HG02678 (cell line): ENCODE measurements around the gene LGI2.

Source experiments
- ATAC-seq: cut with Tn5 transposase; IDR thresholded peaks from one replicate; pipeline ENCODE4 v1.9.1; 2021; ENCODE audit warnings: mild to moderate bottlenecking, moderate library complexity; ENCODE audit not compliant: unreplicated experiment

The LGI2 gene

DNA sequence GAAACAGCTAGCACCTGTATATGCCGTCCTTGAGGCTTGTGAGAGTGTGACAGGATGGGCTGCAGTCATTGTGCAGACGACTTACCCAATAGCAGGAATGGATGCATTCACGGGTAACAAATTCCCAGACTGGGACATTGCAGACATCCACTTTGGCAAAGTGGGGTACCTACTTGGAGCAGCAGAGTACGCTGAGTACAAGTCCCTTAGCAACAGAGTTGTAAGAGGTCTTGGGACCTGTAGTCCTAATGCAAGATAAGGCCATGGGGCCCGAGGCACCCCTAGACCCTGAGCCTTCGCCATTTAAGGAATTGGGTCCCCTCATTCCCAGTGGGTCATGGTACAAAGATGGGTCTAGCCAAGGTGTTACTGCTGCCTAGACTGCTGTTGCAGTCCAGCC, 62.5 kb downstream of the LGI2 start:
- no peak for ATAC-seq

DNA sequence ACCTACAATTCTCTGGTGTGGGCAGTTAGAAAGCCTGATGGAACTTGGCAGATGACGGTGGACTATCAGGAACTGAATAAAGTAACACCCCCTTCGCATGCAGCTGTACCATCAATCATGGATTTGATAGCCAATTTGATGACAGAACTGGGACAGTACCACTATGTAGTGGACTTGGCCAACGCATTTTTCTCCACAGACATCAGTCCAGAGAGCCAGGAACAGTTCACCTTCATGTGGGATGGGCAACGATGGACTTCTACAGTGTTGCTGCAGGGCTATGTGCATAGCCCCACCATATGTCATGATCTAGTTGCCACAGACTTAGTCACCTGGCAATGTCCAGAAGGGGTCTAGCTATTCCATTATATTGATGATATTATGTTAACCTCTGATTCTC, 63.4 kb downstream of the LGI2 start:
- no peak for ATAC-seq

DNA sequence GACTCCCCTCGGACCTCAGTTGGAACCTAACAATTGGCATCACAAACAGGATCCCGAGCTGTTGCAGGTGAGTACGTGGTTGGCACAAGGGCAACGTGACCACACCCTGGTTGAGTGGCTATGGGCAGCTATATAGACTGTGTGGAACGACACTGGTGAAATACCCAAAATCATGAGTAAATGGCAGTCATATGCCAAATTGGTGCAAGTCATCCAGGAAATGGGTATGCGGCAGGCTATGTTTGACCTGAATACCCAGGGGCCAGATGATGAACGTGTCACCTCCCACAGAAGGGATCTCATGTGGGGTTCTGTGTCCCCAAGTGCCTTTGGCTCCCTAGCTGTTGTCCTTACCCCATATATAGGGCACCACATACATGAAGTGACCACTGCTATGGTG, 64.7 kb downstream of the LGI2 start:
- no peak for ATAC-seq

GRCh38 chr4:24965627-24966026, 65.1 kb downstream of the LGI2 start:
- ATAC-seq = no peak

DNA sequence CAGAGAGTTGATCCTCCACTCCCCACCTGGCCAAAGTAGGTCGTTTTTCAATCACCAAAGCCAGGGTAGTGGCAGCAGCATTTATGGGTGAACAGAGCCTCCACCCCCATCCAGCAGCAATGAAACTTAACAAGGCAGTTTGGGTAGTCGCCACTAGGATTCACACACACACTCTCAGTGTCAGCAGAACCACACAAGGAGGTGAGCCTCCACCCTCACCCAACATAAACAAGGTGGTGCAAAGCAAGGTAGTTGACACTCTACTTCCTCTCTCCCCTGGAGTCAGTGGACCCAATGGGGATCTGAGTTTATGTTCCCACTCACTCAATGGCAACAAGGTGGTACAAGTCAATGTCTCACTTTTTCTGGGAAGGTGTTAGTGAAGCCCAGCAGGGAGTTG, 67.5 kb downstream of the LGI2 start:
- no peak for ATAC-seq

- ATAC-seq = no peak
Observed at GRCh38 chr4:24957886-24958285, 72.9 kb downstream of the LGI2 start.

- ATAC-seq = no peak
Observed at GRCh38 chr4:24956763-24957162, 74.0 kb downstream of the LGI2 start.

DNA sequence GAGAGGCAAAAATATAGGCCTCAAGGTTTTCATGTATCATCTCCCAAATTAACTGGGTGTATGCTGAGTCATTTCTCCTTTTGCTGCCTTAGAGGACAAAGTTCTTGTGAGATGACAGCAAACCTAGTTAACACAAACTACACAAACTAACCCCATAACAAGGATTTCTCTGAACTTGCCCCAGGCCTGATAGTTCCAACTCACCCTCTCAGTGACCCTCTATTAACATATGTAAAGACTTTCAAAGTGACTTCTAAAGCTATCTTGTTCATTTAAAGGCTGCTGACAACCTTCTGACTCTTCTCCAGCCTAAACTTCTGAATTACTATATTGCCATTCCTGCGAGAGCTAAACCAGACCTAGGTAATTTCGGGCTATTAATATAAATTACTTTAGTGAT, 74.7 kb downstream of the LGI2 start:
- no peak for ATAC-seq

- ATAC-seq = no peak
Observed at GRCh38 chr4:24952667-24953066, 78.1 kb downstream of the LGI2 start.

- ATAC-seq = no peak
Observed at GRCh38 chr4:24949970-24950369, 80.8 kb downstream of the LGI2 start.
